NCI-H146 treated with DMSO at 0.1 percent for 48 hours (cell line): Measurements from ENCODE around the gene FGFR1OP2.
A peak's percentile ranks its signal among the peaks of the same experiment; 100 is the strongest.

ENCODE experiments used
- DNase-seq: peaks from one replicate; lab custom pipeline; 2025; ENCODE audit not compliant: unreplicated experiment; lab: John Stamatoyannopoulos, UW

FGFR1OP2 gene

DNA sequence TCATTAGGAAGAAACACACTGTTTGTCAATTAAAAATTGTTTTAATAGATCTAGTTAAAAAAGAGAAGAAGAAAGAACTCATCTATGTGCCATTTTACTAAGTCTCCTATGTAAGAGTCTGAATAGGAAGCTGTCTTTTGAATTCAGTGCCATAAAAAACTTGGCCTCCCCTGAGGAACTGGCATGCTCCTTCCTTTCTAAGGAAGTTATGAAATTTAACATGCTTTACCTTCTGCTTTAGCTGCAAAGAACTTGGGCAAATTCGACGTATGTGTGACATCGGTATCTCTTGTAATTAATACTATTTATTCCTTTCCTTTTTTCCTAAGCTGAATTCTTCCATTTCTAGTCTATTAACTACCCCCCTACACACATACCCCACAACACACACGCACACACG lies 63.4 kb downstream of the FGFR1OP2 start:
- no peak for DNase-seq

DNA sequence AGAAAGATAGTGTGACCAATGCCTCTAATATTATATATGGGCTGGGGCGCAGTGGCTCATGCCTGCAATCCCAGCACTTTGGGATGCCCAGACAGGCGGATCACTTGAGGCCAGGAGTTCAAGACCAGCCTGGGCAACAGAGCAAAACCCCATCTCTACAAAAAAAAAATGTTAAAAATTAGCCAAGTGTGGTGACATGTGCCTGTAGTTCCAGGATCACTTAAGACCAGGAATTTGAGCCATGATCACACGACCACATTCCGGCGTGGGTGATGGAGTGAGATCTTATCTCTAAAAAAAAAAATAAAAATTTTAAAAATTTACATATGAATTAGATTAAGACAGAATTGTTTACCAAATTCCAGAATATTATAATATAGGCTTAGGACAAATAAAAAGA lies 63.9 kb downstream of the FGFR1OP2 start:
- DNase-seq: no peak

DNA sequence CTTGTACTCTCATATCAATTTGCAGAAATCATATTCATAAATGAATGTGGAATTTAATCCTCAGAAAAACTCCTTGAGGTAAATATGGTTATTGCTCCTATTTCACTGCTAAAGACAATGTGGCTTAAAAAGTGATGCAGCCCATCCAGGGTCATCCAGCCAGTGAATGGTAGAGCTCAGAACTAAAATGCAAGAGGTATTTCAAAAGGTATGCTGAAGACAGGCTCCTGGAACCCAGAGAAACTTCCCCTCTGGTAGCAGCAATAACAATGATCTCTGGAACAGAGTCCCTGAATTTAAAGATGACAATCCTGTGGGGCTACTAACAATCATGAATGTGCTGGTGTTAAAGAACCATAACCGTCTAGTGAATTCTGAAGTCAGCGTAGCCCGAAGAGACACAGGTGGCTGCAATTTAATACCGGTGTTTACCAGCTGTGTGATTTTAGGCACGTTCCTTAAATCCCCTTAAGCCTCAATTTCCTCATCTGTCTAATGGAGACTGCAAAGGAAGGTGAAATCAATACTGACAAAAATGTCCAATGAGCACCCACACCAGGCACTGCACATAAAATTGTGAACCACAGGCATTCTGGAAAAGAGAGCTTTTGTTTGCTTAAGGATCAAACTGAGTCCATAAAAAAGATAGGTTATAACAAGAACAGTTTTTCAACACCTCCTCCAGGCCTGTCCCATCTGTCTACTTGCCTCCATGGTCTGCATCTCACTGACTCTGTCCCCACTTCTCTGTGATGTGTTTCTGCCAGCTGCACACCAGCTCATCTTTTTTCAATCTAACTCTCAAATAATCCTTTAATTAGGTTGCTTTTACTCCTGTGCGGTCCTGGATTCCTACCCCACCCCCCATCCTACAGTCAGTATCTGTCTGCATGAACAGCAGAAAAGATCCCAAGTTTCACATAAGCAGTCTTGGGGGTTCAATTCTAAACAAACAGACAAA lies 65.4 kb downstream of the FGFR1OP2 start:
- no peak for DNase-seq

DNA sequence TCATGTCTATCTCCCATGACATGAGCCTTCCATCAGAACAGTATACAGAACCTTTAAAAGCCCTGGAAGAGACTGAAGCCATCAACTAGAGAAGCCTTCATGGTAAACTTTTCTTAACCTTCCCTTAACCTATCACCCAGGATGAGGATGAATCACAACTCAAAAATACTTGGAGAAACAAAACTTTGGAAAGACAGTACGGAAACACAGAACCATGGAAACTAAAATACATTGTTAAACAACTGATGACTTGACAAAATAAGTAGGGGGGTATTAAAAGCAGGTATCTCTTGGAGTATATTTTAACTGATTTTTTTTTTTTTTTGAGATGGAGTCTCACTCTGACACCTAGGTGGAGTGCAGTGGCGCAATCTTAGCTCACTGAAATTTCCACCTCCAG lies 67.2 kb downstream of the FGFR1OP2 start:
- DNase-seq: no peak

DNA sequence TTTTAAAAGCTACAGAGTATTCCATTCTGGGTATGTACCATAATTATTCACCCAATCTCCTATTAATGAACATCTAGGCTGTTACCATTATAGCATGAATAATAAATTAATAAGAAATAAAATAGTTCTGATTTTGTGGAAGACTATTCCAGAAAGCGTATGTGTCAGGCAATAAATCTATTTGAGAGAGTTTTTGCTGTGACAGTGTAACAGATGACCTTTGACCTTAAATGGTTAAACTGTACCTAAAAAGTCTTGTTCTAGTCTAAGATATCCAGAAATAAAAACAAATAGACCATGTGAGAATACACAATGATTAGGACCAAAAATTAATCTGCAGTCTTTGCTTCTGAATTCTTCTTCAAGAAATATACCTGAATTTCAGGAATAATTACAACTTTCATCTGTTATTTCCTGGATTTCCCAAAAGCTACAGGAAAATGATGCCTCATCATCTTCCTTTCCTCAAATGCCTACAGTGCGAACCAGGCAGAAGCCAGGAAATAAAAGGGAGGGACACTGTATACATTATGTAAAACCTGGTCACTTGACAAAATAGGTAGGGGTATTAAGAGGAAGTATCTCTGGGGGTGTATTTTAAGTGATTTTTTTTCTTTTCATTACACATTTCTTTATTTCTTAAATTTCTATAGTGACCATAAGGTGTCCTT lies 68.7 kb downstream of the FGFR1OP2 start:
- no peak for DNase-seq

DNA sequence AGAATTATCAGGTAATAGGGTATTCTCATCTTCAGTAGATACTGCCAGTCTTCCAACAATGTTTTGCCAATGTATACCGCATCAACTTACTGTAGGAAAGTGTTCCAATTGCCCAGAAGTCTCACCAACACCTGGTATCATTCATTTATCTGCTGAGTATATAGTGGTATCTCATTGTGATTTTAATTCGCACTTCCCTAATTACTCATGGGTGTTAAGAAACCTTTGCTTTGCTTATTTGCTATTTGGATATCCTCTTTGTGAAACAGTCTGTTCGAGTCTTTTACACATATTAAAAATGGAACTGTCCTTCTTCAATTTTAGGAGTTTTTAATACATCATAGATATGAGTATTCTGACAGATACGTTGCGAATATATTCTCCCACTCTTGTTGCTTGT lies 69.8 kb downstream of the FGFR1OP2 start:
- no peak for DNase-seq

DNA sequence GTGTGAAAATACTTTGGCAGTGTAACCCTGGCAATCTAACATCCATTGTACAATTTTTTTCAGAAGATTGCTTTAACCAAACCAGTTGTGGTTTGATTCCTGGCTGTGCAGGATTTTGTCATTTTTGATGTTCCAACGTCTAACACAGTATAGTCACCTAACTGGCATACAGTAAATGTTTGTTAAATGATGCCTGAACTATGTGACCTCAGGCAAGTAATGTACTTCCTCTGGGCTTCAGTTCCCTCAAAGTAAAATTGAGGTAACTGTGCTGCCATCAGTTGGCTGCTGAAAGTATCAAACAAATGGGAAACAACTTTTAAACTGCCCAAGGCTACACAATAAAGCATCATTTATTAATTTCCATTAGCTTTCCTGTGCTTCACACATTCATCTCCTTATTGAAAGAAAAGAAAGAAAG lies 71.6 kb downstream of the FGFR1OP2 start:
- no peak for DNase-seq

DNA sequence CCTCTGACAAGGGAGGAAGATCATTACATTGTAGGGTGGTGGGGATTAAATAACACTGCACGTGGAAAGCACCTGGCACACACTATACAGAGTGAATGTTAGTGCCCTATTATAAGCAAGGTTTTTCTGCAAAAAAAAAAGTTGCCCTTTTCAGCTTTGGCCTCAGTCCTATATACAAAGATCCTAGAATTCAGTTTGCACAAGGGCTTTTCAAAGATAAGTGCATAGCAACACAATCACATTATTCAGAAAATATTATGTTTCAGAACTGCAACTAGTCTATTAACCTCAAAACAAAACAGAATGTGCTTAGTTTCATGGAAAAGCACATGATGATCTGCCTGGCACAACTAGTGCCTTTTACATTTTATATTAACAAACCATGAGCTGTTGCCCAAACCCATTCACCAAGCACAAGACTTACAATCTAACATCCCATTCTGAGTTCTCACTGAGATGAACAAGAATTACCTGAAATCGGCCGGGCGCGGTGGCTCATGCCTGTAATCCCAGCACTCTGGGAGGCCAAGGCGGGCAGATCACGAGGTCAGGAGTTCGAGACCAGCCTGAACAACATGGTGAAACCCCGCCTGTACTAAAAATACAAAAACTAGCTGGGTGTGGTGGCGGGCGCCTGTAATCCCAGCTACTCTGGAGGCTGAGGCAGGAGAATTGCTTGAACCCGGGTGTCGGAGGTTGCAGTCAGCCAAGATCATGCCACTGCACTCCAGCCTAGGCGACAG lies 74.1 kb downstream of the FGFR1OP2 start:
- peak; percentile 76 for DNase-seq

DNA sequence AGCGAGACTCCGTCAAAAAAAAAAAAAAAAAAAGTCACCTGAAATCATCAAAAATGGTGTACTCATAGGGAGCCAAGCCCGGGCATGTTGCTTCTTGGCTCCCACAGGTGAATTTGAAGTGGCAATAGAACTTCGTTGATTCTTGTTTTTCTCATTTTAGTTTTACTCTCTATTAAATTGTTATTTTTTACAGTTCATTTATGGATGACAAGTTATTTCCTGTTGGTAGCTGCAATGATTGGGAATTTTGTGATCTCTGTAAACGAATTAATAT lies 74.6 kb downstream of the FGFR1OP2 start:
- DNase-seq: no peak

DNA sequence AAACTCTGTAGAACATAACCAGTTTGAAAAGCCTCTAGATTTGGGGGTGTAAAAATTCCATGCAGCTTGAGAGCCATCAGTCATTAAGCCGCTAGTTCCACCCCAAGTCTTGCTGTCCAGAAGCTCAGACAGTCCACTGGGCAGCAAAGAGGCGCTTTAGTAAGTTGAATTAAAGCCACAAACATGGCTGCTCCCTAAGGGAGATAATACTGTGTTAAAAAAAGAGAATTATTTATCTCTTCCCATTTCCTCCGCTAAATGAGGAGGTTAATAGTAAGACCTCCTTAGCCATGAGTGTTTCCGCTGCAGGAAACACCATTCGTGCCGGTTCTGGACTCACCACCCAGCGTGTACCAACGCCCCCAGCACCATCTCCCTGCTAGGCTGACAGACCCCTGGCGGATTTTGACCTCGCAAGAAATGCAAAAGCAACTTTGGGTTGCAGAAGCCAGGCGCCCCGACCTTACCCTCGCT lies 75.4 kb downstream of the FGFR1OP2 start:
- peak; percentile 70 for DNase-seq

DNA sequence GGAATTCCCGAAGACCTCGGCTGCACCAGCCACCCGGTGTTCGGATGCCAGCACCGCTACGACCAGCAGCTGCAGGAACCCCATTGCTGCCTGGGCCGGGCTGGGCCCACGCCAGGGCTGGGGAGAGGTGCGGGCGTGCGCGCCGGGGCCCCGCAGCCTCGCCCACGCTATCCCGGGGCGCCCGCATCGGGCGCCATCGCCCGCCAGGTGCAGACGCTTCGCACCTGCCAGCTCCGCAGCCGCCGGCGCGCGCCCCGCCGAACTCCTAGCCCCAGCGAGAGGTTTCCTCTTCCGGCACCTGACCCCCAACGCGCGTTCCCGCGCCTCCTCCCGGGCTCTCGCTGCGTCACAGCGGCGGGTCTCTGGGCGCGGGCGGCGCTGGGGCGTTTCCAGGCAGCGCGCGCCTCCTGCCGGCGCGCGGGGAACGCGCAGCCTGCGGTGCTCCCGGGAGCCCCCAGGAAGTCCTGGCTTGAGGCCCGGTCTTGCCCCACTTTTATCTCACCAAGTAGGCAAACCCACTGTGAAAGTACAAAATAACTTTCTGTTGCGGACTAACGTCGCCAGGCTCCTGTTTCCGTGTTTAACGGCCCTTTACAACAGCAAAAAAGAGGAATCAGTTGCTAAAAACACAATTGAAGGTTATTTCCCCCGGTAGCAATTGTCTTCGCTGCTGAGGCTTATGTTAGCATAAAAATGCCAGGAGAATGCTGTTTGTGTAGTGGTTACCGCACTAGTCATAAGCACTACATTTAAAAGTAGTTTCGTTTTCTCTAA lies 76.0 kb downstream of the FGFR1OP2 start, which contains the start of gene TM7SF3:
TSS of gene TM7SF3 (minus strand) at position 300 of the 774 bp plus-strand sequence. CDS start at position 84, 216 bp downstream.
- DNase-seq: peak; percentile 91

DNA sequence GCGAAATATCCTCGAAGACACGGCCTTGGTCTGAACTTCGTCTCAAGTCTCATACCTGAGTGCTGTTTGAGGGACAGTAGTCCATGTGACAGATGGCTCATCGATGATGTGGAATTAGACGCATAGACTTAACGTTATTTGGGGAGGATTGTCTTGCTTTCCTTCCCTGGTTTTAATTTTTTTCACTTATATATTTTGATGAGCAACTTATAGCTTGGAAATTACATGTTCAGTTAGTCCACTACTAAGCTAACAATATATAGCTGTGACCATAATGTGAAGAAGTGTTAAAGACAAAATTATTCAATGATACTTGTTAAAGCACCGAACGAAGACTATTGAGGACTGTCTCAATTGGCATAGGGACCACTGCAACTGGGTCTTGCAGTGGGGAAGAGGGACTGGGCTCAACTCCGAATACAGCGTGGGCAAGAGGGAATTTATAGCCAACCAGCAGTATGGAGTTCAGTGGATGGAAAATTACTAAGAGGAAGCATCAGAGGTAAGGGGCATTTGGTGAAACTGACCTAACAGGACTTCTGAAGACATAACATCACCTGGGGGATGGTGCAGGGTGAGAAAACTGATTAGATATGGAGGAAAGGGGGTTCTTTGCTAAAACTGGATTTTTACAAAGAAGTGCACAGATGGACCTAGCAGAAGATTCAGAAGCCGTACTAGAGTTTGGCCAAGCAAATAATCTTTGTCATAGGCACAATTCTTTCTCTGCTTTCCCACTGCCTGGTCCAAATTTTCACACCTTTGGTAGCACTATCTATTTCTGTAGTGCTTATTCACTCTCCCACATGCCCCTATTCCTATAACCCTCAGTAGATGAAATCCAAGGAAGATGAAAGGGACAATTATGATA lies 76.8 kb downstream of the FGFR1OP2 start:
- DNase-seq: peak; percentile 36

DNA sequence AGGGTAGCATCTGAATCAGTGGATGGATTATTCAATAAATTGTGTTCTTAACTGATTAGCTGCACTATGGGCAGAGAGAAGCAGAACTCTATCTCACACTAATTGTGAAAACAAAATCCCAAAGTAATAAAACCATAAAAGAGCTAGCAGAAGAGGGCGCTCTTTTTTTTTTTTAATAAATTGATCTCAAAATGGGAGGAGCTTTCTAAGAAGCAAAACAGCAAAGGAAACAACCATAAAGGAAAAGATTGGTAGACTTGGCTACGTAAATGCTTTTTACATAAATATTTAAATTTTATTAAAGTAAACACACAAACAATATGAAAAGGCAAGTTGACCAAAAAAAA lies 77.4 kb downstream of the FGFR1OP2 start:
- peak; percentile 48 for DNase-seq
